Activated naive CD4-positive, alpha-beta T cell (primary cell): ENCODE results near the gene ZKSCAN1.
"Not testable (repeated sequence)": the region's sequence is repeated elsewhere in the genome, so short reads cannot be mapped to it uniquely, and the experiment has no call there.

ENCODE experiments used
- DNase-seq, 4 experiments: peaks; one replicate each; lab custom pipeline; 2025; lab: John Stamatoyannopoulos, UW

ZKSCAN1 gene

DNA sequence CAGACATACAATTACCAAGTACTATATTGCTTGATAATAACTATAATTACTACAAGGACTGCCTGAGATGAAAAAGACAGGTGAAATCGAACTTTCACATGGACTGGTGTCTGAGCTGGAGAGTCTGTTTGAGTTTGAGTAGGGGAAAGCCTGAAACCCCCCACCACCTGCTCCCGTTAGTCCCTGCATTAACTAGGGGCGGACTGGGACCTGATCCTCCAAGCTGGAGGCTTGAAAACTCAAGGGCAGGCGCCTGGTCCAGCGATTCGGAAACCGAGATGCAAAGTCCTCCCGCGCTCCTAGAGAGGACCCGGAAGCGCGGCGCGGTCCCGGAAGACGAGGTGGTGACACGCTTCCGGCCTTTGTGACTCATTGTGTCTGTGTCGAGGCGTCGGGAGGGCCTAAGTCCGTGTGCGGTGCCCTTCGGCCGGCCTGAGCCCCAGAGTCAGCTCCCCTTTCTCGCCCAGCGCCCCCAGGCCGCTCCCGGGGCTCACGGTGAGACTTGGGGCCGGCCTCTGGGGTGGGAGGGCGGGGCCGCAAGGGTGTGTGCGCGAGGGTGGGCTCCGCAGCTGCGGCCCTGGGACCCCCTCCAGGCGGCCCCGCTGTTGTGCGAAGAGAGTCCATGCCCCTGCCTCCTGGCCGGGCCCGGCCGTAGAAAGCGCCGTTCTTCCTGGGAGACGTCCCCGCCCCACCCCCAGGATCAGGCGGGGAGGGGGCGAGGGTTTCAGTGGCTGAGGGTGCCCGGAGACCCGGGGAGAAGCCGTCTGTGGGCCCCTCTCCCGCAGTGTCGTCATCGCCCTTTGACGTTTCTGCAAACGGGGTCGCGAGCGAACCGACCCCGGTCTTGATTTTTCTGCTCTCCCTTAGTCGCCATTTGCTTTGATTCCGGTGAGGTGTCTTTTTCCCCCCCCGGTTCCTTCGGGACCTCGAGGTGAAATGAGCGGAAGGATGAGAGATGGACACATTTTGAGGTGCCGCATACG is at the start of gene ZKSCAN1:
Gene ZKSCAN1, plus strand, starts transcription at position 365 of the 983 bp plus-strand sequence. CDS start 7,911 bp downstream, outside the sequence.
- DNase-seq, result peak; percentile 53 to 77 (median 66)

DNA sequence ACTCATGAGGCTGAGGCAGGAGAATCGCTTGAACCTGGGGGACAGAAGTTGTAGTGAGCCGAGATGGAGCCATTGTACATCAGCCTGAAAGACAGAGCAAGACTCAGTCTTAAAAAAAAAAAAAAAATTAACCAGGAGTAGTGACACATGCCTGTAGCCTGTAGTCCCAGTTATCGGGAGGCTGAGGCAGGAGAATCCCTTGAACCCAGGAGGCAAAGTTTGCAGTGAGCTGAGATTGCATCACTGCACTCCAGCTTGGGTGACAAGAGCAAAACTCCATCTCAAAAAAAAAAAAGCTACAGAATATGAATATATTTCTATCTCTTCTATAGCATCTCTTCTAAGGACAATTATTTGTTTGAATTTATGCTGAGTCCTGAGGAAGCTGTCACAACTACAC is 46.1 kb upstream of the ZKSCAN1 start:
- DNase-seq, result no peak

DNA sequence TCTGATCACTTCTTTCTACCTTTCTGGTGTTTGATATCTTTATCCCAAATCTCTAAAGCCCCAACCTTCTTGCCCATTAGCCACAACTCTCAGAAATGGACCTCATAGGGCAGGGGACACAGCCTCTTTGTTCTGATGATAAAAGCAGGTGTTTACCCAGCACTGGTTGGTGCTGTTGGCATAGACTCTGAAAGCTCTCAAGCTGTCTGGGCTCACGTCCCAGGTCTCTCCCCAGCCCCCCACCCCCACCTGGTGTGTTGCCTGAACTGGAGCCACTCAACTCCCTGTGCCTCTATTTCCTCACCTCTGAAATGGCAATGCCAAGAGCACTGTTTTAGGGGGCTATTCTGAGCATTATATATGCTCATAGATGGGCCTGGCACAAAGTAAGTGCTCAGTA is 45.6 kb upstream of the ZKSCAN1 start:
- not testable (repeated sequence) for DNase-seq

DNA sequence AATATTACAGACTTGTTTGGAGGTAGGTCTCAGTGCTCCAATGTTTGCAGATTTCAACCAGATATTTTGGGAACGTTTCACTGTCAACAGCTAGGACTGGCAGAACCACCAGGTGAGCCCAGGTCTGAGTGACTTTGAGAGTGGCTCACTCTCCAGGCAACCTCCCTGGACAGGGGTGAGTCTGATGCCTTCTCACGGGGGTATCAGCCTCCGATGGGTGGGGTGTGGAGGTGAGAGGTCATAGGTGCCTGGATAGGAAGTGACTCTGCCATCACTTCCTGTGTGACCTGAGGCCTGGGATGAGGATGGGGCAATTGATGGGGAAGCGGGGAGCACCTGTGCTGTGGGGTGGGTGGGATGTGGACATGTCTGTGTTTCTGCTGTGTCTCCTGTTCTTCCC is 44.2 kb upstream of the ZKSCAN1 start:
- DNase-seq, result no peak

DNA sequence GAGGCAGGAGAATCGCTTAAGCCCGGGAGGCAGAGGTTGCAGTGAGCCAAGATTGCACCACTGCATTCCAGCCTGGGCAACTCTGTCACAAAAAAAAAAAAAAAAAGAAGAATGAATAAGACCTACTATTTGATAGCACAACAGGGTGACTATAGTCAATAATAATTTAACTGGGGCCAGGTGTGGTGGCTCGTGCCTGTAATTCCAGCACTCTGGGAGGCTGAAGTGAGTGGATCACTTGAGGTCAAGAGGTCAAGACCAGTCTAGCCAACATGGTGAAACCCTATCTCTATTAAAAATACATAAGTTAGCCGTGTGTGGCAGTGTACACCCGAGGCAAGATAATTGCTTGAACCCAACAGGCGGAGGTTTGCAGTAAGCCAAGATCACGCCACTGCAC is 41.6 kb upstream of the ZKSCAN1 start:
- not testable (repeated sequence) for DNase-seq

DNA sequence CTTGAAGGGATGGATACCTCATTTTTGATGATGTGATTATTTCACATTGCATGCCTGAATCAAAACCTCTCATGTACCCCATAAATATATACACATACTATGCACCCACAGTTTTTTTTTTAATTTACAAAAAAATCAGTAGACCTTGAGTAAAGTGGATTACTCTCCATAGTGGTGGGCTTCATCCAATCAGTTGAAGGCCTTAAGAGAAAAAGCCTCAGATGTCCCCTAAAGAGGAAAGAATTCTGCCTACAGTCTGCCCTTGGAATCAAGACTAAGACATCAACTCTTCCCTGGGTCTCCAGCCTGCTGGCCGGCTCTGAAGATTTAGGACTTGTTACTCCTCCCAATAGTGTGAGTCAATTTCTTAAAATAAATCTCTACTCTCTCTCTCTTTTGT is 40.7 kb upstream of the ZKSCAN1 start:
- DNase-seq, result no peak

DNA sequence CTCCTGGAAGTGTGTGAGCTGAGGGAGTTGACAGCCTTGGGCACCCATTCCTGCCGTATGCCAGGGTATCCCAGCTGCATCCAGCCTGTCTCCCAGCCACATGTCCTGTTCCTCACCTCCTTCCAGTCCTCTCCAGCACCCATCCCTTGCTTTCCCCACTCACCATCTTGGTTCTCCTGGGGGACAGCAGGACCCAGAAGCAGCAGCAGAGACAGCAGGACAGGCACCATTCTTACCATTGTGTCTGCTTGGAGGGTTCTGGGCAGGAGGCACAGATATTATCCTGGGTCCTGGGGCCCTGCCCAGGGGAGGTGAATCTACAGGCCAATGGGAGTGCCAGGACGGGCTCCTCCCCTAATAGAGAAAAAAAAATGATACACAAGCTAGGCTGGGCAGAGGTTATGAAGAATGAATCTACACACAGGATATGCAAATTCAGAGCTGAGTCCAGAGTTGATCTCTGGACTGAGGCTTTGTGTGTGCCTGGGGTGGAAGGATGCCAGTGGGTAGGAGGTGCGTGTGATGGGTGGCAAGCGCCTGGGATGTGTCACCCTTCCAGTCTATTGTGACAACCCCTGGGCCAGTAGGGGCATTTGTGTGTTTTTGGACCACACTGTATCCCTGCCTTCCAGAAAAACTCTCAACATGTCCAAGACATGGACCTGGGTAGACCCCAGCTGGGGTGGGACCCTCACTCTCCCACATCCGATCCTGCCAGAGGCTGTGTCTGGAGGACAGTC is 39.4 kb upstream of the ZKSCAN1 start, which contains the start of gene AZGP1:
Gene AZGP1, minus strand, starts transcription at position 250 of the 740 bp plus-strand sequence. Its CDS starts 11 bp downstream, at position 239.
- DNase-seq, result no peak

DNA sequence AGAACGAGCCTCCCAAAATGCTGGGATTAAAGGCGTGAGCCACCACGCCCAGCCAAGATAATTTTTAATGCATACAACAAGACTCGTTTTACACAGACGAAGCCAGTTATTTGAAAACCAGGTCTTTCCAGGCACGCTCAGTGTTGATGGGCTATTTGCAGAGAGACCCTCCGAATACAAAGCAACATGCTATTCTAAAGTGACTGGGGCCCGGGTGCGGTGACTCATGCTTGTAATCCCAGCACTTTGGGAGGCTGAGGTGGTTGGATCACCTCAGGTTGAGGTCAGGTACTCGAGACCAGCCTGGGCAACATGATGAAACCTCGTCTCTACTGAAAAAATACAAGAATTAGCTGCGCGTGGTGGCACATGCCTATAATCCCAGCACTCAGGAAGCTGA is 38.8 kb upstream of the ZKSCAN1 start:
- no peak for DNase-seq

DNA sequence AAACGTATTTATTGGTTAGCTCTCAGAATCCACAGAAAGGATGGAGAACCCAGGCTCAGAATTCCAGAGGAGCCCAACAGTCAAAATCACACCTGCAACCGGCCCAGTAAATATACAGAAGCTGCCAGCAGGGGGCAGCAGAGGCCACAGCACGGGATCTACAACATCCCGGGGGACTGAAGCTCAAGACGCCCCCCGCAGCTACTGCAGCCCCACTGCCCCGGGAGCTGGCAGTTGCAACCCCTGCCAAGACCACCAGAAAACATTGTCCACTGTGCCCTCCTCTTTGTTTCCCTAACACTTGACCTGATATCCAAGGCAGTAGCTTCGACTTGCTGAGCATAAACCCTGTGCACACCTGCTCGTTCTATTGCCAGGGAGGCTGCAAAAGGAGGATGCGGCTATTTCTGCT is 35.6 kb upstream of the ZKSCAN1 start:
- DNase-seq, result peak; percentile 13 to 60 (median 48)

DNA sequence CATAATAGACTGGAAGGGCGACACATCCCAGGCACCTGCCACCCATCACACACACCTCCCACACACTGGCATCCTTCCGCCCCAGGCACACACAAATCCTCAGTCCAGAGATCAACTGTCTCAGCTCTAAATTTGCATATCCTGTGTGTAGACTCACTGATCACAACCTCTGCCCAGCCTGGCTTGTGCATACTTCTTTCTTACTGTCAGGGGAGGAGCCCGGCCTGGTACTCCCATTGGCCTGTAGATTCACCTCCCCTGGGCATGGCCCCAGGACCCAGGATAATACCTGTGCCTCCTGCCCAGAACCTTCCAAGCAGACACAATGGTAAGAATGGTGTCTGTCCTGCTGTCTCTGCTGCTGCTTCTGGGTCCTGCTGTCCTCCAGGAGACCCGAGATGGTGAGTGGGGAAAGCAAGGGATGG is 34.9 kb upstream of the ZKSCAN1 start:
- not testable (repeated sequence) for DNase-seq

DNA sequence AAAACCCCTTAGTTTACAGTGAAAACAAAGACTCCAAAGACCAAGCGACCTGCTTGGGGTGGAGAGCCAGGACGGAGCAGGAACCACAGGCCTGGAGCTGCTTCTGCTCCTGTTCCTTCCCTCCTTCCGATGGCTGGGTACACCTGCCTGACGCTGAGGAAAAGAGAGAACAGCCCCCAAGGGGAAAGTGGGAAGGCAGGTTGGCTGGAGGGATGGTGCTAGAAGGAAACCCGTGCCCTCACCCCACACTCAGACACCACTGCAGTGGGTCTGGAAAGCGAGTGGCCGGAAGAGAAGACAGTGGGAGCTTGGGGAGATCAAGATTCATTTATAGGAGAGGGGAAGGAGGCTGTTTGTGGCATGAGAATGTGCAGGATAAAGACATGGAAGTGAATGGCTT is 34.3 kb upstream of the ZKSCAN1 start:
- DNase-seq, result not testable (repeated sequence)

DNA sequence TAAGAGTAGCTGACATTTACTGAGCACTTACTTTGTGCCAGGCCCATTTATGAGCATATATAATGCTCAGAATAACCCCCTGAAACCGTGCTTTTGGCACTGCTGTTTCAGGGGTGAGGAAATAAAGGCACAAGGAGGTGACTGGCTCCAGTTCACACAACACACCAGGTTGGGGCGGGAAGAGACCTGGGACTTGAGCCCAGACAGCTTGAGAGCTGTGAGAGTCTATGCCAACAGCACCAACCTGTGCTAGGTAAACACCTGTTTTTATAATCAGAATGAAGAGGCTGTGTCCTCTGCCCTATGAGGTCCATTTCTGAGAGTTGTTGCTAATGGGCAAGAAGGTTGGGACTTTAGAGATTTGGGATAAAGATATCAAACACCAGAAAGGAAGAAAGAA is 30.8 kb upstream of the ZKSCAN1 start:
- no peak for DNase-seq

DNA sequence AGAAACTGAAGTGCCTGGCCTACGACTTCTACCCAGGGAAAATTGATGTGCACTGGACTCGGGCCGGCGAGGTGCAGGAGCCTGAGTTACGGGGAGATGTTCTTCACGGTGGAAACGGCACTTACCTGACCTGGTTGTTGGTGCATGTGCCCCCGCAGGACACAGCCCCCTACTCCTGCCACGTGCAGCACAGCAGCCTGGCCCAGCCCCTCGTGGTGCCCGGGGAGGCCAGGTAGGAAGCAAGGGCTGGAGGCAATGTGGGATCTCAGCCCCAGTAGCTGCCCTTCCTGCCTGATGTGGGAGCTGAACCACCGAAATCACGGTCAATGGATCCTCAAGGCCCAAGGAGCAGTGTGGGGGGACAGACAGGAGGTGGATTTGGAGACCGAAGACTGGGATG is 28.1 kb upstream of the ZKSCAN1 start:
- not testable (repeated sequence) for DNase-seq

DNA sequence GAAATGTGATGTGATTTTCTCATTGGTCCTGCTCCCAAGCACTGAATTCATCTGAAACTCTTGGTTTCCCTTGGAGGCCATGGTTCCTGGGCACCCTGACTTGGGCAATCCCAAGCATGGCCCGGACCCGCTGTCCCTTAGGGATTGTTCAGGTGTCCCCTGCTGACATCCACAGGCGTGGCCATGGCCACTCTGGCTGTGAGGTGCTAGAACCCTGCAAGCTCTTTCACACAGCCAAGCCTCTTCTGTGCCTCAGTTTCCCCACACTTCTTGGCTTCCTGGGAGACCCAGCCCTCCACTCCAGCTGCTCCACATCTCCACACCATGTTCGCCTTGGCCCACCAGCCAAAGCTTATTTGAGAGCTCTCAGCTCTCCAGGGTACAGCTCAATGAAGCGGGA is 27.6 kb upstream of the ZKSCAN1 start:
- DNase-seq, result no peak

DNA sequence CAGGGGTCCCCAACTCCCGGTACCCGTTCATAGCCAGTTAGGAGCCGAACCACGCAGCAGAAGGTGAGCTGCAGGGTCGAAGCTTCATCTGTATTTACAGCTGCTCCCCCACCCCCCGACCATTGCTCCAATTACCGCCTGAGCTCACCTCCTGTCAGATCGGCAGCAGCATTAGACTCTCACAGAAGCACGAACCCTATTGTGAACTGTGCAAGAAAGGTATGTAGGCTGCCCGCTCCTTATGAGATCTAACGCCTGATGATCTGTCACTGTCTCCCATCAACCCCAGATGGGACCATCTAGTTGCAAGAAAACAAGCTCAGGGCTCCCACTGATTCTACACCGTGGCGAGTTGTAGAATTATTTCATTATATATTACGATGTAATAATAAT is 24.9 kb upstream of the ZKSCAN1 start:
- no peak for DNase-seq

DNA sequence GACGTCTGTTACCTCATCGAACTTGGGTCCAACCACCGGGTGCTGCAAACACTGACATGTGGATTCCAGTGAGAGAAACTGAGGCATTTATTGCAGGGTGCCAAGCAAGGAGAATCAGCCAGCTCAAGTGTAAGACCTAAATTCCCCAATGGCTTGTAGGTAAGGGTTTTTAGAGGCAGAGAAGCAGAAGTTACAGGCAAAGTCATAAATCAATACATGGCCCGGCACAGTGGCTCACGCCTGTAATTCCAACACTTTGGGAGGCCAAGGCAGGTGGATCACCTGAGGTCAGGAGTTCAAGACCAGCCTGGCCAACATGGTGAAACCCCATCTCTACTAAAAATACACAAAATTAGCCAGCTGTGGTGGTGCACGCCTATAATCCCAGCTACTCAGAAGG is 23.9 kb upstream of the ZKSCAN1 start:
- not testable (repeated sequence) for DNase-seq

DNA sequence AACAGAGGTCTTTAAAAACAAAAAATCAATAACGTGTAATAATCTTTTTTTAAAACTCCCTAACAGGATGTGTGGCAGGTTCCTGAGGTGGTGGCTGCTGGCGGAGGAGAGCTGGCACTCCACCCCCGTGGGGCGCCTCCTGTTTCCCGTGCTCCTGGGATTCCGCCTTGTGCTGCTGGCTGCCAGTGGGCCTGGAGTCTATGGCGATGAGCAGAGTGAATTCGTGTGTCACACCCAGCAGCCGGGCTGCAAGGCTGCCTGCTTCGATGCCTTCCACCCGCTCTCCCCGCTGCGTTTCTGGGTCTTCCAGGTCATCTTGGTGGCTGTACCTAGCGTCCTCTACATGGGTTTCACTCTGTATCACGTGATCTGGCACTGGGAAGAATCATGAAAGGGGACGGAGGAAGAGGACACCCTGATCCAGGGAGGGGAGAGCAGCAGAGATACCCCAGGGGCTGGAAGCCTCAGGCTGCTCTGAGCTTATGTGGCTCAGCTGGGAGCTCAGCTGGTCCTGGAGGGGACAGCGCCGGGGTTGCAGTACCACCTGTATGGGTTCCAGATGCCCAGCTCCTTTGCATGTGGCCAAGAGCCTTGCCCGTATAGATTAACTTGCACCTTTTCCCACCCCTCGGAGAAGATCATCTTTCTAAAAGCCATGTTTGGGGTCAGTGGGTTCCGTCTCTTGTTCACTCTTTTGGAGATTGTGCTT is 22.9 kb upstream of the ZKSCAN1 start:
- DNase-seq, result no peak

DNA sequence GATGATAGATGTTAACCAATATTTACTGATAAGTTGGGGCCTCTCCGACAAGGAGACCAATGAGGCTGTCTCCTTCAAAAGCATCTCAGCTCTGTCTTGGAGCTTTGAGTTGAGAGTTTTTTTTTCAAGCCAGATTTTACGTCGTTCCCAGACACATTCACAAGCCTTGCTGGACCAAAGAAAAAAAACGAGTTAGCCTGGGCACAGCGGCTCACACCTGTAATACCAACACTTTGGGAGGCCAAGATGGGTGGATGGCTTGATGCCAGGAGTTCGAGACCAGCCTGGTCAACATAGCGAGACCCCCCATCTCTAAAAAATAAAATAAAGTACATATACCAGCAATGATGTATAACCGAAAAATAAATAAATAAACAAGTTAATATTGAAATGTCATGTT is 20.6 kb upstream of the ZKSCAN1 start:
- DNase-seq, result no peak

DNA sequence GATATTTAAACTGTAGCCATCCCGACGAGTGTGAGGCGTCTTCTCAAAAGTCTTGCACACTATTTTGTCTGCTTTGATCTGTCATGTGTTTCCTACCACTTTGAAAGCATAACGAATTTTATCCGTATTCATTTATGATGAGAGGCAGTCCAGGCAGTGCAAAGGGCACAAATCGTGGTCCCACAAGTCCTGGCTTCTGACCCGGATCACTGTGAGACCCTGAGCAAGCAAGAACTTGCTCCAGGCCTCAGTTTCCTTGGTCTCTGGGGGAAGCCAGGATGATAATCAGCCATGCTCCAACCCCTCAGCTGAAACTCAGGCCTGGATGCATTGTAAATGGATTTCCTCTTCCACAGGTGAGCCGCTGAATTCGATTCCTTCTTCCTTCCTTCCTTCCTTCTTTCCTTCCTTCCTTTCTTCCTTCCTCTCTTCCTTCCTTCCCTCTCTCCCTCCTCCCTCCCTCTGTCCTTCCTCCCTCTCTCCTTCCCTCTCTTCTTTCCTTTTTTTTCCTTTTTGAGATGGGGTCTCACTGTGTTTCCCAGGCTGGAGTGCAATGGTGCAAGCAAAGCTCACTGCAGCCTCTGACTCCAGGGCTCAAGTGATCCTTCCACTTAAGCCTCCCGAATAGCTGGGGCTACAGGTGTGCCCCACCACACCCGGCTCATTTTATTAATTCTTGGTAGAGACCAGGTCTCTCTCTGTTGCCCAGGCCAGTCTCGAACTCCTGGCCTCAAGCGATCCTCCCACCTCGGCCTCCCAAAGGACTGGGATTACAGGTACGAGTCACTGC is 18.4 kb upstream of the ZKSCAN1 start:
- DNase-seq, result no peak

DNA sequence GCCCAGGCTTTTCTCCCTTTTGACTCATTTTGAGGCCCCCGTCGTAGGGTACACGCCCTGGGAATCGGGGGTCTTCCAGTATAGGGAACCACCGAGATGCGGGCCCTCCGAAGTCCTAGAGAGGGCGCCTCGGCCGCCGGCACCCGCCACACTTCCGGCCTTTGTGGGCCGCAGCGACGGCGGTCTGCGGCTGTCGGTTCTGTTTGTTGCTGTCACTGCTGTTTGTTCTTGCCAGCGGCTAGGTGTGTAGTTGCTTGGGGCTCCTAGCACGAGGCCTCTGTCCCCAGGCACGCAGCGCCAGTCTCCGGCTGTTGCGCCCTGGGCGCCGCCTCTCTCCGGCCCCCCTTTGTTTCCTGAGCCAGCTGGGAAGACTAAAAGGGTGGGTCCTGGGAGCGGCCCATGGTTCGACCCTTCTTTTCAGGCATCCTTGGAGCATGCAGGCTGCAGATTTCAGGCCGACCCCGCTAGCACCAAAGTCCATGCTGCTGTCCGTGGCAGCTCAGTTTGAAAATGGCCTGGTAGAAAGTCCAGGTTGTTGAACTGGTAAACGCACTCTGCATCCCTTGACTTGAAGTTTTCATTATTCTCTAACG is 17.8 kb upstream of the ZKSCAN1 start:
- DNase-seq, result peak; percentile 22 to 63 (median 47)

DNA sequence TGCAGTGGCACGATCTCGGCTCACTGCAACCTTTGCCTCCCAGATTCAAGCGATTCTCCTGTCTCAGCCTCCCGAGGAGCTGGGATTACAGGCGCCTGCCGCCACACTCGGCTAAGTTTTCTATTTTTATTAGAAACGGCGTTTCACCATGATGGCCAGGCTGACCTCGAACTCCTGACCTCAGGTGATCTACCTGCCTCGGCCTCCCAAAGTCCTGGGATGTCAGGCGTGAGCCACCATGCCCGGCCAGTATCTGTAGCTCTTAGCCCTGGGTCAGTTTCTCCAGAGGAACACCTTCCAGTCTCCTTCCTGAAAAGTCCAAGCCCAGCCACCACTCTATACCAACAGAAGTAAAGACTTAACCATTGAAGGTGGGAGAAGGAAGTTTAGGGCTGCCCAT is 15.2 kb upstream of the ZKSCAN1 start:
- no peak for DNase-seq
